RPMI7951 (cell line): ENCODE measurements around the gene CASP12. TPM values are rescaled to one million over a fixed set of nuclear protein-coding genes. Genes with fewer than 3 reads are reported as not detected.

ENCODE experiments used
- DNase-seq: peaks from one replicate; pipeline ENCODE4 v3.0.0-alpha.2; 2012; ENCODE audit warnings: low read depth
- total RNA-seq: library from RNA; depleted of rRNA; stranded (reverse); fragments of >200 nt; shearing (Covaris generic); gene quantifications from 2 replicates; pipeline ENCODE4 v1.2.3, GENCODE V29; 2014

The CASP12 gene
- total RNA-seq, 1 experiment from 2014 or later, result not detected

DNA sequence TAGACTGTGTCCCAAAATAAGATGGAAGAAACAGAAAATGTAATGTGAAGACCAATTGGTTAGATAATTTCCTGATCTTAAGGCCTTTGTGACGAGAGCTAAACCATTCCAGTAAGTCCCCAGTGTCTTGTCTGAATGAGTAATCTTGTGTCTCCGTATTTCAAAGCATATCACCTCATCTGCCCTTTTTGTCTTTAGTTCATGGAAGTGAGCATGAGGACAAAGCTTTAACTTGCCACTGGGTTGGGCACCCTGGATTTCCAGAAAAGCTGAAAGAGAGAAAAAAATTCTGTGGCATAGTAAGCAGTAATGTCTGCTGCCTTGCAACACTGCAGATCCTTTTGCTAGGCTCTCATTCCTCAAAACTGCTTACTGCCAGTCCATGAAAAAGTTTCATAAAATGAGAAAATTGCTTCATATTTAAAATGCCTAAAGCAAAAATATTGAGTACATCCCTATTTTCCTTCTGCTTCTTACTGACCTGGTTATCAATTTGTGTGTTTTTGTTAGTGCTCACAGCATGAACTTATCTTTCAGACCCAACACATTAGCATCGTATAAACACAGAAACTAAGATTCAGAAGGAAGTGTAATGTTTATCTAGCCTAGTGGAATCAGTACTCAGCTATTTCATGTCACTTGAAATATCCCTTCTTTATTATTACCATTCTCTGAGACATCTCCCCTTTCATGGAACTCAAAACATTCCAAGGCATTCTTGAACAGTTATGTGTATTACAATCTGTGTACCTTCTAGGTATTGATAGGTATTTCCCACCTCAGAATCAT is 5.3 kb downstream of the CASP12 start:
- DNase-seq, result no peak

DNA sequence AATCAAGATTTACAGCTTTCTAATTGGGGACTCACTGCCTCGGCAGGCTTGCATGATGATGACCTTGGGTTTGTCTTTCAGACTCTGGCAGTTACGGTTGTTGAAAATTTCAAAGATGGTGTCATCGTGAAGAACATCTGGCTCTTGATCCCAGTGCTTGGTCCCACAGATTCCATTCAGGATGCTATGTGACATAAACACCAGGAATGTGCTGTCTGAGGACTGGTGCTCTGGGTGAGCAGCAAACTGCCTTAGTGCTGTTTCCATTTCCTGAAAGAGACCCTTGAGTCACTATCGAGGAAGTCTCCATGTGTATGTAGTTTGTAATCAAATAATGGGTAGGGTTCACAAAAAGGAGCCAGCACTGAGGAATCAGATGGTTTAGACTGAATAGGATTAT is 7.1 kb downstream of the CASP12 start:
- no peak for DNase-seq

DNA sequence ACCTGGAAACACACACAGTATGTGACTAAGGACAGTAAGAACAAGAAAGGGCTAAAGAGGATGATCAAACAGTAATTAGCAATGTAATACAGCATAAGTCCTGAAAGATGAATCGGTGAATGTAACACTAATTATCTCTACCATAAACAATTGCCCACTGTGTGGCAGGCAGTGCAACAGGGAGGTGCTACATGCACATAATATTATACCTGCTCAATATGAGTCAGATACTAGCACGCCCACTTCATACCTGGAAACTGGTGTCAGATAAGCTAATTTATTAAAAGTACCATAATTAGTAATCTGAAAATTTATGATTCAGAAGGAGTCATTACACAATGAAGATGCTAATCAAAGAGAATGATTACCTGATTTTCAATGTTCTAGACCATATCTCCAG is 14.9 kb downstream of the CASP12 start:
- DNase-seq, result no peak

DNA sequence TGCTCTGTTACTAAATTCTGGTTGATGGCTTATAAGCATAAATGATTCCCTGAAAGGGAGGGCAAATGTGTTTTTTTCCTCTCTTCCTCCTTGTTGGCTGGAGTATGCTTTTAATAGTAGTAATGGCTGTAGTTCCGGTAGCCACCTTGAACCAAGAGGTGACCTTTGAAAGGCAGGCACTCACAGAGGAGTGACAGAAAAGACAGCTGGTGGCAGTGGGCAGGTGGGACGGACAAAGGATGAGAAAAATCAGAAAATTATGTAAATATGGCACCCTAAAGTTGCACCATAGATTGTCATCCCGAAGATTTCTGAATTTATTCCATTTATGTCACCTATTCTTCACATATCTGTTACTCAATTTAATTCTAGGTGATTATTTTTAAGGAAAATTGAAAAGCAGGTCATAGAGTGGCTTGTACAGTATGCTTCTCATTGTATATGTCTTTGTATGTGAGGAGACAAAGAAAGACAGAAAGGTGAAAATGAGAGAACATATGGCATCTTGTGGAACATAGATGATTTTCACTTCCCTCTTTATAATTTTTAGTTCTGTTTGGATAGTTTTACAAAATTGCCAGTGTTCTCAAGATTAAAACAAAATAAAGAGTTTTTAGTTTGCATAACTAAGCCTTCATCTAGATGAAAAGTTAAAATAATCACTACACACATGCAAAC is 17.0 kb downstream of the CASP12 start:
- DNase-seq, result no peak

DNA sequence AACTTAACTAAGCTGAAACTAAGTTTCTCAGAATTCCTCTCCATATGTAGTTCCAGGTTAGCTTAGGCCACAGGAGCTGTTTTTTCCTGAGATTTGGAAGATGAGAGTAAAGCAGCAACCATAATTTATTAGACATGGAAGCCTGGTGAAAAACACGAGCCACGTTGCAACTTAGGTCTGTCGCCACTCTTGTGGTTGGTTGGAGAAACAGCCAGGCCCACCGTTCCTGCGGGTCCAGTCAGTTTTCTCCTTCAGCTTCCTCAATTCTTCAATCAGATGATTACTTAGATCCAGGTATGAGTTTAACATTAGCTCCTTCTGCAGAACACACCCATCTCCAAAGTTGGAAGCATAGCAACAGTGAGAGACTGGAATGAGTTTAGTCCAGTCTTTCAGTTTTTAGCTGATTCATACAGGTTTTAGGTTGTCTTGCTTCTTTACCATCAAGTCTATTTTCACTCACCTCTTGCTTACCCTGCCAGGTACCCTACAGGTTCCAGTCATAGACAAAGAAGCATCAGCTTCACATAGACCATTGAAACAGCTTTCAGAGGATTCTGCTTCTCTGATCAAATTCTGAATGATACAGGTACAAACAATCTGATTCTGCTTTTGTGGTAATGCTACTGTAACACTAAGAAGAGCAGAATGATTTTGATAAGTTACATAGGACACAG is 18.6 kb downstream of the CASP12 start:
- no peak for DNase-seq

DNA sequence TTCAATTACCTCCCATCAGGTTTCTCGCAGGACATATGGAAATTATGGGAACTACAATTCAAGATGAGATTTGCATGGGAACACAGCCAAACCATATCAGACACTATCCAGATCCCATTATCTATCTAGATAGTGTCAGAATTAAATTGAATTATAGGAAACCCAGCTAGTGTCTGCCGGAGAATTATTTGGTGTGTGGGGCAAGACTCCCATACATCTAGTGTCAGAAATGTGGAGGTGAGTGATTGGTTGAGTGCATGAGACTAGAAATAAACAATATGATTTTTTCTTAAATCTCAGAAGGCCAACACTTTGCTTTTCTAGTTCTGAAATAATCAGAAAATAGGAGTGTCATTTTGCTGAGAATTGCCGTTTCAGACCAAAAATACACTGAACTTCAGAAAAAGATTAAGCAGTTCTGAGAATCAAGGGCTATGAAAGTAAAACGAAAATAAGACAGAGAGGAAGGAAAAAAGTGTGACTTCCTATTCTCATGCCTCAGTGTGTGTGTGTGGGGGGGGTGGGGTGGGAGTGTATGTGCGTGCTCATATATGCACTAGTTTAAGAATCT is 21.3 kb downstream of the CASP12 start:
- no peak for DNase-seq

DNA sequence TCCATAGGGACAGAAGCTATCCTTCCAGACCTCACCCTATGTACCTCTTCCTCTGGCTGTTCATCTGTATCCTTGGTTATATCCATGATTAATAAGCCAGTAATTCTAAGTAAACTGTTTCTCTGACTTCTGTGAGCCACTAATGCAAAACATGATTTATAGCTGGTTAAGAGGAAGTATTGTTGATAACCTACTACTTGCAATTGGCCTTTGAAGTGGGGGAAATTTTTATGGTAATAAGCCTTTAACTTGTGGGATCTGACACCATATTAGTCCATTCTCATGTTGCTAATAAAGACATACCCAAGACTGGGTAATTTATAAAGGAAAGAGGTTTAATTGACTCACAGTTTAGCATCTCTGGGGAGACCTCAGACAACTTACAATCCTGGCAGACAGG is 21.9 kb downstream of the CASP12 start:
- DNase-seq, result no peak

DNA sequence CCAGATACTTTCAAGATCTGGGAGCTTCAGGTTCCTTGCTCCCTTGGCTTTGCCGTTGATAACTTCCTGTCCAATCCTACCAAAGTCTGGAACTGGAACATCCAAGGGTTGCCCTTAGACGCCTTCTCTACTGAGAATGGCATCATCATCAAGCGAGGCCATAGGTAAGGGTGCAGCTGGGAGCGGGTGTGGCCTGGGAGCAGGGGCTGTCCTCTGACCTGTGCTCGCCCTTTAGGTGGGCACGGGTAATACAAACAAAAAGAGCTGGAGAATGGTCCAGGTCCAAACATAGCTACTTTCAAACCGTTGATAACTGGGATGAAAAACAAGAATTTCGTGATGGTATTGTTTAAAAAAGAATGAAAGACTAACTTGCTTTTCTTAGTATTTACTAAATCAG is 25.0 kb downstream of the CASP12 start:
- DNase-seq, result no peak

DNA sequence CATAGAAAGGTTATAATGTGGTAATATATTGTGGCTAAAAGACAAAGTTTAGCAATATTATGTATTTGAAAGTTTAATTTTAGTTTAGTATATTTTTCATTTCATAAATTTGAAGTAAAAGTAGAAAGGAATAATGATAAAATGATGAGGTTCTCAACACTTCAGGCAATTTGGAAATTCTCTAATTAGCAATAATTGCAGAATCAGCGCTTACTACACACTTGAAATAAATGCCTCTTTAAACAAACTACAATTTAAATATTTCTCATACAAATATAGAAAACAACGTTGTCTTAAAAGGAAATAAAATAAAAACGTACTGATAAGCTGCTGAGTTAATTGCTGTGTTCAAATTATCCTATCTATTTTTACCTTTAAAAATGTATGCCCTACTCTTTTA is 25.9 kb downstream of the CASP12 start:
- DNase-seq, result no peak

DNA sequence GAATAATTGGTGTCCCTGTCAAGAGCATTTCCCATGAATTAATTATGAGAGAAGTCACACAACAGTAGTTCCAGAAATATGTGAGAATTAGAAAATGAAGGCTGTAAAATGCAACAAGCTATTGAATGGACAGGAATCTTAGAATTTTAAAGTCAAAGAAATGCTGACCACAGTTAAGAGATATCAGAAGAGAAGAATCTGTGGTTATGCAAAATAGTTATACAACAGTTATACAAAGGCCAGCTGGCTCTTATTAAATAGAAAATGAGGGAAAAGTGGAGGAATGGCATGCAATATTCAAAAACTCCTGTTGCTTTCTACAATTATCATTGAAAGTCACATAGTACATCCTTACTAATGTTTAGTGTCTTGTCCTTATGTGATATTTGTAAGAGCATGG is 27.4 kb downstream of the CASP12 start:
- DNase-seq, result no peak

DNA sequence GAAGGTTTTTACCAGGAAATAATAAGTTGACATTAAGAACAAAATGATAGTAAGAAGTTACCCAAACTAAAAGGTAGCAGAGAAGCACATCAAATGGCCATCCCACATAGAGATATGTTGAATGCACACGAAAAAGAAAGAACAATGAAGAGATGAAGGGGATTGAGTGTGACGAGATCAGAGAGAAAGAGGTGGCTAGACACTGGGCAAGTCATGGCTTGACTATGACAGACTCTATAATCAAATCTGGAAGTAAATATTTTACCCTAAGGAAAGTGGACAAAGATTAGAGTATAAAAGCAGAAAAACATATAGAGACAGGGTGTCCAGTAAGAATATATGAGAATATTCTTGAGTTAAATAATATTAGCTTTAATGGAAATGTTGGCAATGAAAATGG is 31.4 kb downstream of the CASP12 start:
- no peak for DNase-seq

DNA sequence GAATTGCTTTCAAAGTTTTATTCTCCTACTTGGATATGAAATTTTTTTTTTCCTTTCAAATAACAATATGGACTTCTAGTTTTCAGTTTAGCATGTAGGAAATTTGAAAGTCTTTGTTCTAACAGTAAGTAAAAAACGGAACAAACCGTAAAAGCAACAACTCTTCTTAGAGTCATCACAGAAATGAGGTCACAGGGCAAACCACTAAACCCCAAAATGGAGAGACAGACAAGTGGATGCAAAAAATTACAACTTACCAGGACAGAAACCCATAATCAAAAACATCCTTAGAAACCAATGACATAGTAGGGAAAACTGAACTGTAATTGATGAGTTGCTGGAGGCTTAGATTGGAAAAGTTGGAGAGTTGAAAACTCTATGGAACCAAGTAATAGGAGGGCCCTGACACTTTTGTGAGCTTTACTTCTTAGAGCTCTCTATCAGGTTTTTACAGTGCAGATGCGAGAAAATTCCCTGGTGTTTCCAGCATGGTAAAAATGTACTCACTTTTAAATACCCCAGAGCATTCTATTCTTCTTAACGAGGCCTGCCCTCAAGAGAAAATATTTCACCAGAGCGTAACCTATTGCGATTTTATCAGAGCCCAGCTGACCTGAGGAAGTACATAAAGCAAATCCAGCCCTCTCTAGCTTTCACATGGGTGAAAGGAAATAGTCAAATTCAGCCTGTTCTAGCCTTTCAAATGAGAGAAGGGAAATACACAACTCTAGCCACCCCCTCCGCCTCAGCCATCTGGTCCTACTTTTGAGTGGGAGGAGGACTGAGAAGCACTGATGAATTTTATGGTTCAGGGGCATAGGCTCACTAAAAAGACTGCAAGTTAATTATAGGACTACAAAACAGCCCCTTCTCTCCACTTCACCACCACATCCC is 39.1 kb downstream of the CASP12 start:
- no peak for DNase-seq

DNA sequence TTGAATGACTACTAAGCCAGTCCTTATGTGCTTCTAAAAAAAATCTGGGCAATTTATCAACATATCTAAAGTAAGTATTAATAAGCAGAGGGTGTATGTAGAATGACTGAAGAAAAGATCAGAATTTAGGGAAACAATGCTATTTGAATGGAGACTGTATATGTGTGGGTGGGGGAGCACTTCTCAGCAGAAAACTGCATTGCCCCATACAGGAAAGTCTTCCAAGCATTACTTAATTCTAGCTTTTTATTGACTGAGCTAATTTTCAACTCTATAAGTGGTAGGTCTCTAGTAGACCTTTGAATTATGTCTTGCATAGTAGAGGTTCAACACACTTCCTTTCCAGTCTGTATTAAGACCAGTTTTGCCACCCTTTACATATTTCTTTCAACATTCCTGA is 41.7 kb downstream of the CASP12 start:
- DNase-seq, result no peak

DNA sequence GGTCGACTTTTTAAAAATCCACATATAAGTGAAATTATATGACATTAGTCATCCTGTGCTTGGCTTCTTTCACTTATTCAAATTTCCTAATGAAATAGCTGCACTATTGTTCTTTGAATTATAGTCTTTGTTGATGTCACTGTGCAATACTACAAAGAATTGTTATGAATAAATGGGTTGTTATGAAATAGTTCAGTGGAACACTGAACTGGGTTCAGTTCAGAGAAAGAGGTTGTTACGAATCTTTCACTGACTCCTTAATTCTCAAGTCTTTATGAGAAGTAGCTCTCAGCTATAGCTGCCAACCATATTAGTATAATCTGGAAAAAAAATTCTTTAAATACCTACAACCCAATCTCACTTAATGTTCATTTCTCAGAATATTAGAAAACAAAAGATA is 42.3 kb downstream of the CASP12 start:
- no peak for DNase-seq

DNA sequence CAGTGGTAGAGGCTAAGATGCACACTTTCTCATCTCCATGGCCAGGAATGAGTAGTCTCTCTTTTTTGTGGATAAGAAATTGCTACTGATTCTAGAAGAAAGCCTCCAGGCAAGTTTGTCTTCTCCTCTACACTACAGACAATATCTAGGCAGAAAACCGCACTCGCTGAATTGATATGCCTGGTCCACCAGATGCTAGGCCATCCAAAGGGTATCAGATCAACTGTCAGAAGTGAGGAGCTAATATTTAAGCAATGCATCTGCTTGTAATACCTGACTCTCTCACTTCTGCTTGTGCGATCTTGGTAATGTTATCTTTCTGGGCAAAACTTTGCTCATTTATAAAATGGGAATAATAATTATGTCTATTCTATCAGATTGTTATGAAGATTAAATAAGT is 45.0 kb downstream of the CASP12 start:
- no peak for DNase-seq

DNA sequence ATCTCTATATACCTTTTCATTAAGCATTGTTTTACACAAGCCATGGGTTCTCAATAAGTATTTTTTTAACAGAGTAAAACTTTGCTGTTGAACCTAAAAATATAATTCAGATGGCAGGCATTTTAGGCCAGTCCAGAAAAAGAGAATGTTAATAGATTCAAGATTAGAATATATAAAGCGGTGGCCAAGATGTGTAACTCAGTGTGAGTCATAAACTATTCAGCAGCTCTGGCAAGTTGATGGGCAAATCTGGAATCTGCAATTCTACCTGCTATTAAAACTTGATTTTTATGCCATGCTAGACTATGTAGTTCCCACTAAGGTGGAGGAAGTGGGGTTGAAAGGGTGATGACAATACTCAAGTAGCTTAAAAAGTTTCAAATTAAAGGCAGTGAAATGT is 45.4 kb downstream of the CASP12 start:
- DNase-seq, result no peak

DNA sequence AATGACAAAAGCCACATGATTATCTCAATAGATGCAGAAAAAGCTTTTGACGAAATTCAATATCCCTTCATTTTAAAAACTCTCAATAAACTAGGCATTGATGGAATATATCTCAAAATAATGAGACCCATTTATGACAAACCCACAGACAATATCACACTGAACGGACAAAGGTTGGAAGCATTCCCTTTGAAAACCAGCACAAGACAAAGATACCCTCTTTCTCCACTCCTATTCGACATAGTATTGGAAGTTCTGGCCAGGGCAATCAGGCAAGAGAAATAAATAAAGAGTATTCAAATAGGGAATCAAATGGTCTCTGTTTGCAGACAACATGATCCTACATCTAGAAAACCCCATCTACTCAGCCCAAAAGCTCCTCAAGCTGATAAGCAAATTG is 52.0 kb downstream of the CASP12 start:
- DNase-seq, result no peak

DNA sequence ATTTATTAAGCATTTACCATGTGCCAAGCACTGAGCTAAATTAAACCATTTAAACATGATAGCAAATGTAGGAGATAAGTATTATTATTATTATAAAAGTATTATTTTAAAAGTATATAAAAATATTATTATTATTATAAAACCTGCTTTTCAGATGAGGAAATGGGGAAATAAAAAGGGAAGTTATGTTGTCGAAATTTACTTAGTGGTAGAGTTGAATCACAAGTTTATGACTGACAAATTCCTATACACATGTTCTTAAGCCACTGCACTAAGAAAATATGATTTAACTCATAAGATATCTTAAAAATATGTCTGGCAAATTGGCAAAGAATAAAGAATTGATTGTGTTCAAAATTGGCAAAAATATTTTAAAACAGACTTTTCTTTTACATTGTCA is 53.8 kb downstream of the CASP12 start:
- no peak for DNase-seq

DNA sequence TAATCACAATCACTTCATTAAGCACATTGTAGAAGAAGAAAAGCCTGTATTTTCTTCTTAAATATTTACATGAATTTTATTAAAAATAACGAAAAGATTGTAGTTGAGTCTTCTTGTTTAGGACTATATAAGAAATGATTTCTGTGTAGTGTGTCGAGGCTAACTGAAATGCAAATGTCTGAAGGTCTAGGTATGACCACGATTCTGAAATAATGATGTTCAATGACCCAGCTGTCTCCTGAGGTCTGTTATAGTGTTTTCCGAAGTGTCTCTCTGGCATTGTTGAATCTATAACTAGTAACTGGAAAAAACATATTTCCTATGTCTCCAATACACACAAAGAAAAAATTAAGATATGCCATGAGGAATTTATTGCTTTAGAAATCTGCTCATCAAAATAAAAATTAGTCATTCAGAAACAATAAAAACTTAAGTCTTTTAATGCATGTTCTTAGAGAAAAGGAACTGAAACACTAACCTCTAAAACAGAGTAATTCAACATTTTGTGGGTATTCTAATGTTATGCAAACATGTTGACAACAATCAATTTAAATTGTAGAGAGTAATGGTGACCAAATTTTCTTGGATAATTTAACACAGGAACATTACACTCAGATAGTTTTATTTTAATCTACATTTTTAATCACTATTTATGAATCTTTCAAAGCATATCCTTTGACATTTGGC is 55.0 kb downstream of the CASP12 start:
- DNase-seq, result no peak

DNA sequence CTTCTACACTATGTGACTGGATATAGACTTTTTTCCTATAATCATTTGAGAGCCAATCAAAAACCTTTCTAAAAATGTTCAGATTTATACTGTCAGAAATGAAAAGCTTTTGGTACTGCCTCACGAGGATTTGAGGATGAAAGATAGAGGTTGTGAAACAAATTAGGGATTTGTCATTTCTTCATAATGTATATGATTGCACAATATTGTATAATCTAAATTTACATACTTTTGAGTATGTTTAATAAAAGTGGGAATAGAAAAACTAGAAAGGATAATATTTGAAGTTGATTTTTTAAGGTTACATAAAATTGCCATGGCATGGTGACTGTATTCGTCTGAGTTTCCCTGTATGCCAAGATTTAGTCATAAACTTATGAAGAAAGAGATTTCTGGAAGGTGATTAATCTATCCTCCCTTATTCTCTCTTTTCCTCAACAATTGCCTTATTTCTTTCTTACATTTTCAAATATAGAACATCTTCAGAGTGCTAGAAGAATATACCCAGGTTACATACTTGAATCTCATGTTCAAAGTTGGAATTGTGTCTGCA is 56.2 kb downstream of the CASP12 start:
- DNase-seq, result no peak

DNA sequence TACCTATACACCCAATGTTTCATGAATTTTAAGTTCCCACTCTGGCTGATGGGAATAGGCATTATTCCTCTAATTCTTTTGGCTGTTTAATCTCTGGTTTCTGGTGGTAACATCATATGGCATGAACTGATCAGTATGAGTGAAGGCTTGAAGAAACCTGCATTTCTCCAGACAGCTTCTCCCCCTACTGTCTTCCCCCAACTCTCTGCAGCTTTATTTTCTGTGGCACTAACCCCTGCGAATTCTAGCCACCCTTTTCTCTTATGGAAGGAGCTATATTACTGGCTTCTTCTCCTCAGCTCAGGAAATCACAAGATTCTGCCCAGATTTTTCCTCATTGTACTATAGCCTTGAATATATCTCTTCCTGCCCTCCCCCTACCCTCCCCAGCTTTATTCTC is 57.1 kb downstream of the CASP12 start:
- no peak for DNase-seq
